Measurements from ENCODE around the gene SLC2A5. TPM values are rescaled to one million over a fixed set of nuclear protein-coding genes. Genes with fewer than 3 reads are reported as not detected.

Gene SLC2A5
- total and polyA plus RNA-seq, 9 of the 15 experiments (the other 6 are each of a cell fraction or from before 2014, with no cell fraction given): 0.08 TPM; not detected in 8

DNA sequence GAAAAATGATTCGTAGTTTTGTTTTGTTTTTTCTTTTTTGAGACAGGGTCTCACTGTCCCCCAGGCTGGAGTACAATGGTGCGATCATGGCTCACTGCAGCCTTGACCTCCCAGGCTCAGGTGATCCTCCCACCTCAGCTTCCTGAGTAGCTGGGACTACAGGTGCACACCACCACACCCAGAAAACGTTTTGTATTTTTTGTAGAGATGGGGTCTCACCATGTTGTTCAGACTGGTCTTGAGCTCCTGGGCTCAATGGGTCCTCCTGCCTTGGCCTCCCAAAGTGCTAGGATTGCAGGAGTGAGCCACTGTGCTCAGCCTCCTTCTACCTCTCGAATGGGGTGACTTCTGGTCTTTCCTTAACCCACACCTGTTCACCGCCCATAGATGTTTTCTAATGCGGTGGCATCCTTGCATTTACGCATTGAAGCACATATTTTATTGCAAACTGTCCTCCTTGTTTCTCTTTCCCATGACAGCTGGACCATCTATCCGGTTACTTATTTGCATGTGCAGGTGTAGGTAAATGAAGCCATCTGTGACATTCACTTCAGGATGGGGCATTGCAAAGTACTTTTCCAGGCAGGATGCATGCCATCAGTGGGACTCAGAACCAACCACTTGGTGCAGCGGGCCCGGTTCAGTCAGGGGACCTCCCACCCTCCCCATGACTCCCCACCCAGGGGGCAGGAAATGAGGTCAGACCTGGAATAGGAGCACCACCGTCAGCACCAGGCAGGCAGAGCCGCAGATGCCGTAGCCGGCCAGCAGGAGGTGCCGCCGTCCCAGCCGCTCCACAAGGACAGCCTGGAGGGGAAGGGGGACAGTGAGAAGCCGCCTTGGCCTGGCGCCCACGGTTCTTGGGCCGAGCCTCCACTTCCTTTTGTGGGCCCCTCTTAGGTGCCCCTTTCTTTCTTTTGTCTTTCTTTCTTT, 59.7 kb downstream of the SLC2A5 start:
- Histone ChIP-seq H3K27me3 (ENCODE audit: control insufficient read depth in 2 of 2, insufficient read depth in 2 of 2, low read length in 2 of 2) (peaks cover 49 to 85% of the 10 kb centered on the region in 2 experiments), H3K79me2 (ENCODE audit: control insufficient read depth, insufficient read depth, low read length) (no peaks in the 10 kb centered on the region), H3K4me1 (replicated peaks in 1 of 2; ENCODE audit: control insufficient read depth in 2 of 2, insufficient read depth in 2 of 2, low read length in 2 of 2) (peaks cover 0 to 6% of the 10 kb centered on the region in 2 experiments; a peak in 2 of 5 replicates), H3K27ac (ENCODE audit: extremely low read depth, low read depth, low read length) (no peak overlapping the region), H3K4me3 (no peak overlapping the region), H3K4me2 (ENCODE audit: insufficient read depth, low read length) (no peak overlapping the region), H3K9me1 (ENCODE audit: control insufficient read depth, insufficient read depth, low read length) (no peaks in the 10 kb centered on the region), H2AFZ (ENCODE audit: low read depth, low read length) (no peak overlapping the region), H3K9me3 (replicated peaks; ENCODE audit: control insufficient read depth, insufficient read depth, low read depth, low read length) (no peaks in the 10 kb centered on the region), H3K36me3 (ENCODE audit: control insufficient read depth, insufficient read depth, low read length) (no peaks in the 10 kb centered on the region), H4K20me1 (replicated peaks; ENCODE audit: control insufficient read depth, insufficient read depth, low read length) (peaks cover 10% of the 10 kb centered on the region), H3K9ac (ENCODE audit: insufficient read depth in 1 of 2, low read depth in 2 of 2, low read length in 2 of 2) (no peak overlapping the region)
- FAIRE-seq: no peak
- BruUV-seq (replicated peaks): no TSS peak
- ATAC-seq: peak; percentile 84
- intact Hi-C loops (cut with micrococcal nuclease): loop anchor here (2.0 to 5.0 kb wide), 2 partner anchors 91 to 188 kb away; no protein-coding TSS in a partner anchor
- DNase-seq (ENCODE audit: extremely low read depth in 1 of 4, low spot score in 3 of 4): peak; percentile 47 to 64 (median 56)
- POLR2A ChIA-PET: interaction anchor here (0.6 to 1.0 kb wide), 3 partner anchors 31 to 1847 kb away, joined by 3 read pairs; no protein-coding TSS in a partner anchor
- in situ Hi-C loops (cut with MboI): loop anchor here (10.0 kb wide), 1 partner anchor 185 kb away; no protein-coding TSS in a partner anchor
- CTCF ChIA-PET (ENCODE audit: low intra/inter-chr PET ratio): interaction anchor here (0.7 to 1.3 kb wide), 3 partner anchors 91 to 187 kb away, joined by 3 to 5 read pairs (median 4); no protein-coding TSS in a partner anchor
- 7% methylated on average over 21 of the region's 21 CpGs for WGBS (ENCODE audit: insufficient coverage, low coverage, missing lambda C conversion rate)
- TF ChIP-seq, protein P1, sequence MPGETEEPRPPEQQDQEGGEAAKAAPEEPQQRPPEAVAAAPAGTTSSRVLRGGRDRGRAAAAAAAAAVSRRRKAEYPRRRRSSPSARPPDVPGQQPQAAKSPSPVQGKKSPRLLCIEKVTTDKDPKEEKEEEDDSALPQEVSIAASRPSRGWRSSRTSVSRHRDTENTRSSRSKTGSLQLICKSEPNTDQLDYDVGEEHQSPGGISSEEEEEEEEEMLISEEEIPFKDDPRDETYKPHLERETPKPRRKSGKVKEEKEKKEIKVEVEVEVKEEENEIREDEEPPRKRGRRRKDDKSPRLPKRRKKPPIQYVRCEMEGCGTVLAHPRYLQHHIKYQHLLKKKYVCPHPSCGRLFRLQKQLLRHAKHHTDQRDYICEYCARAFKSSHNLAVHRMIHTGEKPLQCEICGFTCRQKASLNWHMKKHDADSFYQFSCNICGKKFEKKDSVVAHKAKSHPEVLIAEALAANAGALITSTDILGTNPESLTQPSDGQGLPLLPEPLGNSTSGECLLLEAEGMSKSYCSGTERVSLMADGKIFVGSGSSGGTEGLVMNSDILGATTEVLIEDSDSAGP (CRISPR knock-in tag; IDR thresholded peaks at IDR 0.05): no peak
- TF ChIP-seq ZNF12 (CRISPR knock-in tag; IDR thresholded peaks at IDR 0.05) (no peak), MCM7 (IDR thresholded peaks at IDR 0.05) (no peak), POLR2AphosphoS5 (IDR thresholded peaks at IDR 0.05; ENCODE audit: control insufficient read depth, insufficient read depth, low read depth, low read length) (peak; percentile 56; the same call in 1 of the 2 replicates), PML (IDR thresholded peaks at IDR 0.05; ENCODE audit: low read length) (peak; percentile 70), ADNP (tag; IDR thresholded peaks at IDR 0.05) (no peak), GABPA (tag; conservative IDR thresholded peaks at IDR 0.05; ENCODE audit: low read depth) (0 out of 2 replicates have a peak, but pooled peaks have one; percentile 11), TBP (optimal IDR thresholded peaks at IDR 0.05; ENCODE audit: low read depth, low read length) (peak; percentile 26), ZBTB17 (CRISPR knock-in tag; IDR thresholded peaks at IDR 0.05) (no peak)
- TF ChIP-seq, protein P2, sequence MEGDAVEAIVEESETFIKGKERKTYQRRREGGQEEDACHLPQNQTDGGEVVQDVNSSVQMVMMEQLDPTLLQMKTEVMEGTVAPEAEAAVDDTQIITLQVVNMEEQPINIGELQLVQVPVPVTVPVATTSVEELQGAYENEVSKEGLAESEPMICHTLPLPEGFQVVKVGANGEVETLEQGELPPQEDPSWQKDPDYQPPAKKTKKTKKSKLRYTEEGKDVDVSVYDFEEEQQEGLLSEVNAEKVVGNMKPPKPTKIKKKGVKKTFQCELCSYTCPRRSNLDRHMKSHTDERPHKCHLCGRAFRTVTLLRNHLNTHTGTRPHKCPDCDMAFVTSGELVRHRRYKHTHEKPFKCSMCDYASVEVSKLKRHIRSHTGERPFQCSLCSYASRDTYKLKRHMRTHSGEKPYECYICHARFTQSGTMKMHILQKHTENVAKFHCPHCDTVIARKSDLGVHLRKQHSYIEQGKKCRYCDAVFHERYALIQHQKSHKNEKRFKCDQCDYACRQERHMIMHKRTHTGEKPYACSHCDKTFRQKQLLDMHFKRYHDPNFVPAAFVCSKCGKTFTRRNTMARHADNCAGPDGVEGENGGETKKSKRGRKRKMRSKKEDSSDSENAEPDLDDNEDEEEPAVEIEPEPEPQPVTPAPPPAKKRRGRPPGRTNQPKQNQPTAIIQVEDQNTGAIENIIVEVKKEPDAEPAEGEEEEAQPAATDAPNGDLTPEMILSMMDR (IDR thresholded peaks at IDR 0.05 in 2 of 3, conservative IDR thresholded peaks at IDR 0.05 in 1 of 3; ENCODE audit: insufficient read depth in 2 of 3, low read depth in 1 of 3, low read length in 3 of 3): peak; percentile 62 to 81 (median 71)
- TF ChIP-seq, protein P3, sequence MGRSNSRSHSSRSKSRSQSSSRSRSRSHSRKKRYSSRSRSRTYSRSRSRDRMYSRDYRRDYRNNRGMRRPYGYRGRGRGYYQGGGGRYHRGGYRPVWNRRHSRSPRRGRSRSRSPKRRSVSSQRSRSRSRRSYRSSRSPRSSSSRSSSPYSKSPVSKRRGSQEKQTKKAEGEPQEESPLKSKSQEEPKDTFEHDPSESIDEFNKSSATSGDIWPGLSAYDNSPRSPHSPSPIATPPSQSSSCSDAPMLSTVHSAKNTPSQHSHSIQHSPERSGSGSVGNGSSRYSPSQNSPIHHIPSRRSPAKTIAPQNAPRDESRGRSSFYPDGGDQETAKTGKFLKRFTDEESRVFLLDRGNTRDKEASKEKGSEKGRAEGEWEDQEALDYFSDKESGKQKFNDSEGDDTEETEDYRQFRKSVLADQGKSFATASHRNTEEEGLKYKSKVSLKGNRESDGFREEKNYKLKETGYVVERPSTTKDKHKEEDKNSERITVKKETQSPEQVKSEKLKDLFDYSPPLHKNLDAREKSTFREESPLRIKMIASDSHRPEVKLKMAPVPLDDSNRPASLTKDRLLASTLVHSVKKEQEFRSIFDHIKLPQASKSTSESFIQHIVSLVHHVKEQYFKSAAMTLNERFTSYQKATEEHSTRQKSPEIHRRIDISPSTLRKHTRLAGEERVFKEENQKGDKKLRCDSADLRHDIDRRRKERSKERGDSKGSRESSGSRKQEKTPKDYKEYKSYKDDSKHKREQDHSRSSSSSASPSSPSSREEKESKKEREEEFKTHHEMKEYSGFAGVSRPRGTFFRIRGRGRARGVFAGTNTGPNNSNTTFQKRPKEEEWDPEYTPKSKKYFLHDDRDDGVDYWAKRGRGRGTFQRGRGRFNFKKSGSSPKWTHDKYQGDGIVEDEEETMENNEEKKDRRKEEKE (IDR thresholded peaks at IDR 0.05; ENCODE audit: borderline replicate concordance in 1 of 2, control insufficient read depth in 1 of 2, low read depth in 2 of 2, low read length in 1 of 2): peak in 1 of 2 experiments; percentile 43; a peak in 1 of 4 replicates
